SK-N-MC (cell line): Measurements from ENCODE around the gene NFATC2.

Source experiments
- DNase-seq: peaks from one replicate; pipeline ENCODE4 v3.0.0-alpha.2; 2011; ENCODE audit warnings: low read depth, low spot score
- H3K27ac ChIP-seq: fragments of 200-600 bp; sonication (generic); 2 replicates; pipeline ENCODE4 v1.5.1; 2016; ENCODE audit warnings: mixed run types
- H3K36me3 ChIP-seq: fragments of 200-600 bp; sonication (generic); 2 replicates; pipeline ENCODE4 v1.6.1; 2017; ENCODE audit warnings: antibody characterized with exemption, low read length, mixed read lengths; ENCODE audit not compliant: insufficient read depth
- H3K4me3 ChIP-seq: fragments of 200-600 bp; sonication (generic); 2 replicates; pipeline ENCODE4 v1.5.1; 2016
- H3K9ac ChIP-seq: fragments of 200-600 bp; sonication (generic); 2 replicates; pipeline ENCODE4 v1.8.0; 2017; ENCODE audit warnings: mixed run types, mixed read lengths; ENCODE audit not compliant: insufficient read length
- H3K9me3 ChIP-seq: fragments of 200-600 bp; sonication (generic); 2 replicates; pipeline ENCODE4 v1.6.1; 2017; ENCODE audit warnings: low read depth, mild to moderate bottlenecking, antibody characterized with exemption, low read length, moderate library complexity, mixed read lengths
- EZH2 ChIP-seq: fragments of 200-600 bp; sonication (generic); IDR thresholded peaks from one replicate; pipeline ENCODE4 v1.6.1; 2017; ENCODE audit warnings: antibody characterized with exemption
- FOXP2 ChIP-seq: optimal IDR thresholded peaks from 2 replicates; pipeline ENCODE3; 2011; ENCODE audit warnings: mild to moderate bottlenecking, moderate library complexity; ENCODE audit not compliant: insufficient read depth; ENCODE audit errors: extremely low read length, control extremely low read depth
- POLR2AphosphoS5 ChIP-seq: IDR thresholded peaks from 2 replicates; pipeline ENCODE4 v1.6.1; 2012; ENCODE audit warnings: mild to moderate bottlenecking, low read depth, low read length, borderline replicate concordance

NFATC2 gene

DNA sequence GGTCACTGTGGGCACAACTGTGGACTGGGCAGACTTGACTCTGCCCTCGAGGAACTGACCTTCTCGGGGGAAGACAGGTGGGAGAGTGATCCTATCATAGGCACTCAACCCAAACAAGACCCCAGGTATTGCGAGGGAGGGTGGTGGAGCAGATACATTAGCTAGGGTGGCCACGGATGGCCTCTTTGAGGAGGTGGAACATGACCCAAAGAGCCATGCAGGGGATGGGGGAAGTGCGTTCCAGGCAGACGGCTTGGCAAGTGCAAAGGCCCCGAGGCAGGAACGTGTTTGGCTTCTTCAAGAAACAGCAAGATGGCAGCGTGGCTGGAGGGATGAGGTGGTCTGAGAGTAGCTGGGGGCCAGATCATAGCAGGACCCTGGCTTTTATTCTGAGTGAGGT is 167.6 kb downstream of the NFATC2 start:
- Histone ChIP-seq H3K27ac (no peak overlapping the region), H3K36me3 (no peaks in the 10 kb centered on the region), H3K9ac (no peak overlapping the region), H3K9me3 (no peaks in the 10 kb centered on the region), H3K4me3 (no peak overlapping the region)
- TF ChIP-seq EZH2 = no peak
- TF ChIP-seq FOXP2 = no peak
- TF ChIP-seq POLR2AphosphoS5 = no peak
- no peak for DNase-seq

- H3K9ac ChIP-seq = no peak overlapping the region
- no peak for DNase-seq
- H3K9me3 ChIP-seq = no peaks in the 10 kb centered on the region
- H3K36me3 ChIP-seq = no peaks in the 10 kb centered on the region
- H3K27ac ChIP-seq = no peak overlapping the region
- TF ChIP-seq EZH2 = no peak
- TF ChIP-seq POLR2AphosphoS5 = no peak
- TF ChIP-seq FOXP2 = no peak
- H3K4me3 ChIP-seq = no peak overlapping the region
These were observed 168.1 kb downstream of the NFATC2 start for GRCh38 chr20:51374456-51374830.

DNA sequence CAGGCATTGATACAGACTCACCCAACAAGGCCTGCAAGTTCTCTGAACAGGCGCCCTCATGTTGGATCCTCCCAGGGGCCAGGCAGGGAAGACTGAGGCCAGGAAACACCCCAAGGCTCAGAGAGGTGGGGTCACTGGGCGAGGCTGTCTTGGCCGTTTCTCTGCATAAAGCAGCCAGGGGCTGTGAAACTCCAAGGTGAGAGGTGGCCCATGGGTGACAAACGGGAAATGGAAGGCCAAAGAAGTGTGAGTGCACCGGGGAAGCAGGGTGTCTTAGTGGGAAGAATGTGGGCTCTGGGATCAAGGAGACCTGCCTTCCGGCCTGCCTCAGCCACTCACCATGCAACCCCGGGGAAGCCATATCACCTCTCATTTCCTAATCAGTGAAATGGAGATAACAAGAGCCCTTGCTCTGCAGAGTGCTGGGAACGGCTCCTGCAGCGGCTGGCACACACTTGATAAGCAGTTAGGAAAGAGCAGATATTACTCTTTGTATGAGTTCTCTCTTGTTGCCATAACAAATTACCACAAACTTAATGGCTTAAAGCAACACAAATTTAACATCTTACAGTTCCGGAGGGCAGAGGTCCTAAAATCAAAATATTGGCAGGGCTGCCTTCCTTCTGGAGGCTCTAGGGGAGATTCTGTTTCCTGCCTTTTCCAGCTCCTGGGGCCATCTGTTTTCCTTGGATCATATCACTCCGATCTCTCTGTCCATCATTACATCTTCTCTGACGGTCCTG is 168.6 kb downstream of the NFATC2 start:
- Histone ChIP-seq H3K27ac (no peak overlapping the region), H3K9ac (no peak overlapping the region), H3K36me3 (no peaks in the 10 kb centered on the region), H3K9me3 (no peaks in the 10 kb centered on the region), H3K4me3 (no peak overlapping the region)
- DNase-seq = no peak
- TF ChIP-seq POLR2AphosphoS5 = no peak
- no peak for TF ChIP-seq EZH2
- no peak for TF ChIP-seq FOXP2

DNA sequence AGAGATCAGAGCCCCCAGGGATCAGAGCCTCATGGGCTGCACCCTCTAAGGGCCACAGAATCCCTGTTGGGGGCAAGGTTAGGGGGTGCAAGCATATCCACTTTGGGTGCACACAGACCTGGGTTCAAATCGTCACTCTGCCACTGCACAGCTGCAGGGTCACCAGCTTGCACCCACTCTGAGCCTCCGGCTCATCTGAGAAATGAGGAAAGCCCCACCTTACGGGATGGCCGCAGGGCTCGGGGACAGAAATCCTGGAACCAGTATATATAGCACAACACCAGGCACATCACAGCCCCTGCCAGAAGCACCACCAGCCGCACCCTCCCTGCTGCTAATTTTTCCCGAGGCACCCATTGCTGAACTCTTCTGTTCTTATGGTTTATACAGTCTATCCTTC is 169.6 kb downstream of the NFATC2 start:
- Histone ChIP-seq H3K9ac (no peak overlapping the region), H3K27ac (no peak overlapping the region), H3K36me3 (no peaks in the 10 kb centered on the region), H3K9me3 (no peaks in the 10 kb centered on the region), H3K4me3 (no peak overlapping the region)
- TF ChIP-seq POLR2AphosphoS5 (no peak), EZH2 (no peak), FOXP2 (no peak)
- no peak for DNase-seq

- TF ChIP-seq POLR2AphosphoS5 = no peak
- TF ChIP-seq FOXP2 = no peak
- no peak for TF ChIP-seq EZH2
- no peak for DNase-seq
- Histone ChIP-seq H3K36me3 (no peaks in the 10 kb centered on the region), H3K9me3 (no peaks in the 10 kb centered on the region), H3K27ac (no peak overlapping the region), H3K9ac (no peak overlapping the region), H3K4me3 (no peak overlapping the region)
These were observed 170.2 kb downstream of the NFATC2 start for GRCh38 chr20:51372176-51372803.

- H3K9me3 ChIP-seq = no peaks in the 10 kb centered on the region
These were observed 170.8 kb downstream of the NFATC2 start for GRCh38 chr20:51371720-51372119.

GRCh38 chr20:51369503-51369902 is 173.0 kb downstream of the NFATC2 start:
- DNase-seq = no peak
- H3K36me3 ChIP-seq = no peaks in the 10 kb centered on the region
- TF ChIP-seq EZH2 = no peak
- H3K9me3 ChIP-seq = no peaks in the 10 kb centered on the region
- H3K4me3 ChIP-seq = no peak overlapping the region
- H3K9ac ChIP-seq = no peak overlapping the region
- no peak overlapping the region for H3K27ac ChIP-seq

More at GRCh38 chr20:51371720-51372119, 170.8 kb downstream of the NFATC2 start:
- TF ChIP-seq FOXP2 (no peak), POLR2AphosphoS5 (no peak), EZH2 (no peak)
- H3K9ac ChIP-seq = no peak overlapping the region
- H3K27ac ChIP-seq = no peak overlapping the region
- no peak overlapping the region for H3K4me3 ChIP-seq
- DNase-seq = no peak
- H3K36me3 ChIP-seq = no peaks in the 10 kb centered on the region

GRCh38 chr20:51368461-51369211 is 173.9 kb downstream of the NFATC2 start:
- TF ChIP-seq FOXP2 = no peak
- no peak for TF ChIP-seq POLR2AphosphoS5
- TF ChIP-seq EZH2 = no peak
- Histone ChIP-seq H3K9ac (no peak overlapping the region), H3K27ac (no peak overlapping the region), H3K9me3 (no peaks in the 10 kb centered on the region), H3K4me3 (no peak overlapping the region), H3K36me3 (no peaks in the 10 kb centered on the region)
- DNase-seq = no peak
